HFFc6 (cell line): Measurements from ENCODE around the gene KLHL13. TPM values are rescaled to one million over a fixed set of nuclear protein-coding genes. Genes with fewer than 3 reads are reported as not detected.

ENCODE experiments used
- DNase-seq: peaks from one replicate; pipeline ENCODE4 v3.0.0-alpha.2; 2018
- H3K27ac Mint-ChIP-seq: 2 replicates; pipeline ENCODE4 v1.8.0; 2020; ENCODE audit warnings: mild to moderate bottlenecking, mixed read lengths
- H3K27me3 Mint-ChIP-seq: 2 replicates; pipeline ENCODE4 v1.8.0; 2021; ENCODE audit warnings: mild to moderate bottlenecking, moderate library complexity, mixed read lengths; ENCODE audit not compliant: insufficient read depth
- H3K36me3 Mint-ChIP-seq: 2 replicates; pipeline ENCODE4 v1.8.0; 2021; ENCODE audit warnings: low read depth, mixed read lengths
- H3K4me1 Mint-ChIP-seq: 2 replicates; pipeline ENCODE4 v1.8.0; 2020; ENCODE audit warnings: low read depth, mixed read lengths
- H3K4me3 Mint-ChIP-seq: 2 replicates; pipeline ENCODE4 v1.8.0; 2020; ENCODE audit warnings: mild to moderate bottlenecking, moderate library complexity, mixed read lengths
- H3K9me3 Mint-ChIP-seq: 2 replicates; pipeline ENCODE4 v1.8.0; 2020; ENCODE audit warnings: mild to moderate bottlenecking, mixed read lengths
- CTCF ChIP-seq: fragments of 200-600 bp; sonication (generic); IDR thresholded peaks from 2 replicates; pipeline ENCODE4 v1.5.0; 2021; ENCODE audit warnings: antibody characterized with exemption, mild to moderate bottlenecking
- total RNA-seq, 6 experiments: library from RNA; stranded (reverse); fragmentation: NEBNext Ultra II Directional; extraction: Animal tissue kit (Norgen Biotek cat#: 25700); gene quantifications; 2 replicates in 1 of 6; 3 replicates in 5 of 6; pipeline ENCODE4 v1.2.3, GENCODE V29; 2021

Gene KLHL13
- total RNA-seq, 6 experiments from 2014 or later: 0.05 to 0.14 (median 0.07) TPM; not detected in 3

- no peak overlapping the region for H3K27ac Mint-ChIP-seq
- no peak for DNase-seq
- H3K4me3 Mint-ChIP-seq: no peak overlapping the region
- no peaks in the 10 kb centered on the region for H3K4me1 Mint-ChIP-seq
- no peaks in the 10 kb centered on the region; the same call in 1 of the 2 replicates for H3K27me3 Mint-ChIP-seq
- no peak for TF ChIP-seq CTCF
- no peaks in the 10 kb centered on the region for H3K36me3 Mint-ChIP-seq
- peaks cover 5% of the 10 kb centered on the region; the same call in 1 of the 2 replicates for H3K9me3 Mint-ChIP-seq
These were observed 138.2 kb downstream of the KLHL13 start for GRCh38 chrX:117978402-117978801.

- TF ChIP-seq CTCF: no peak
- Mint-ChIP-seq H3K27ac (no peak overlapping the region), H3K4me1 (no peaks in the 10 kb centered on the region), H3K36me3 (no peaks in the 10 kb centered on the region), H3K4me3 (no peak overlapping the region), H3K9me3 (peaks cover 5% of the 10 kb centered on the region; the same call in 1 of the 2 replicates), H3K27me3 (no peaks in the 10 kb centered on the region; the same call in 1 of the 2 replicates)
- no peak for DNase-seq
These were observed 139.1 kb downstream of the KLHL13 start for GRCh38 chrX:117977526-117977925.

- DNase-seq: no peak
- Mint-ChIP-seq H3K27me3 (no peaks in the 10 kb centered on the region; the same call in 1 of the 2 replicates), H3K4me1 (no peaks in the 10 kb centered on the region), H3K9me3 (peaks cover 3% of the 10 kb centered on the region; the same call in 1 of the 2 replicates), H3K36me3 (no peaks in the 10 kb centered on the region), H3K4me3 (no peak overlapping the region), H3K27ac (no peak overlapping the region)
- TF ChIP-seq CTCF: no peak
These were observed 143.4 kb downstream of the KLHL13 start for GRCh38 chrX:117973110-117973807.

- Mint-ChIP-seq H3K27ac (no peak overlapping the region), H3K27me3 (no peaks in the 10 kb centered on the region; the same call in 1 of the 2 replicates), H3K9me3 (no peaks in the 10 kb centered on the region), H3K4me1 (no peaks in the 10 kb centered on the region), H3K36me3 (no peaks in the 10 kb centered on the region), H3K4me3 (no peak overlapping the region)
- TF ChIP-seq CTCF: no peak
- no peak for DNase-seq
These were observed 143.9 kb downstream of the KLHL13 start for GRCh38 chrX:117972711-117973109.

- TF ChIP-seq CTCF: no peak
- Mint-ChIP-seq H3K4me3 (no peak overlapping the region), H3K9me3 (peaks cover 4% of the 10 kb centered on the region; the same call in 1 of the 2 replicates), H3K4me1 (no peaks in the 10 kb centered on the region), H3K27ac (no peak overlapping the region), H3K27me3 (no peaks in the 10 kb centered on the region), H3K36me3 (no peaks in the 10 kb centered on the region)
- no peak for DNase-seq
These were observed 146.8 kb downstream of the KLHL13 start for GRCh38 chrX:117969782-117970181.
